Activated CD8-positive, alpha-beta T cell treated with anti-CD3 and anti-CD28 coated beads for 36 hours (primary cell): ENCODE measurements around the gene RRH. TPM values are rescaled to one million over a fixed set of nuclear protein-coding genes. Genes with fewer than 3 reads are reported as not detected.

Experiments used
- ATAC-seq: fragments of 200-7000 bp; cut with Tn5 transposase; one replicate; pipeline ENCODE4 v1.10.0; 2021; ENCODE audit warnings: mild to moderate bottlenecking, moderate library complexity
- CTCF ChIA-PET: fragments of 350-600 bp; sonication (Branson Sonifier 250); formaldehyde crosslinking; loops from one replicate; lab custom pipeline; 2021; ENCODE audit warnings: antibody characterized with exemption; lab: Charles Lee
- POLR2A ChIA-PET: fragments of 350-600 bp; sonication (Branson Sonifier 250); formaldehyde crosslinking; loops from one replicate; lab custom pipeline; 2021; ENCODE audit warnings: antibody characterized with exemption; lab: Charles Lee
- DNase-seq: peaks from one replicate; pipeline ENCODE4 v3.0.0-alpha.2; 2020
- H3K27ac Mint-ChIP-seq: one replicate; pipeline ENCODE4 v1.8.0; 2021; ENCODE audit warnings: mild to moderate bottlenecking, mixed read lengths
- H3K27me3 Mint-ChIP-seq: one replicate; pipeline ENCODE4 v1.8.0; 2021; ENCODE audit warnings: mixed read lengths
- H3K36me3 Mint-ChIP-seq: one replicate; pipeline ENCODE4 v1.8.0; 2021; ENCODE audit warnings: low read depth, mixed read lengths
- H3K4me1 Mint-ChIP-seq: one replicate; pipeline ENCODE4 v1.8.0; 2021; ENCODE audit warnings: low read depth, mixed read lengths
- H3K4me3 Mint-ChIP-seq: one replicate; pipeline ENCODE4 v1.8.0; 2021; ENCODE audit warnings: mild to moderate bottlenecking, moderate library complexity, mixed read lengths
- H3K9me3 Mint-ChIP-seq: one replicate; pipeline ENCODE4 v1.8.0; 2021; ENCODE audit warnings: mixed read lengths
- intact Hi-C: fragments of 100-400 bp; cut with micrococcal nuclease; formaldehyde crosslinking; loops from one replicate; pipeline ENCODE4 v1.10.0; 2022
- total RNA-seq, 2 experiments: library from RNA; stranded (reverse); gene quantifications; one replicate each; pipeline ENCODE4 v1.2.3, GENCODE V29; 2021
- TF ChIP-seq, protein P1 (sequence below): fragments of 200-600 bp; IDR thresholded peaks from one replicate; pipeline ENCODE4 v1.8.0; 2022; ENCODE audit warnings: antibody characterized with exemption, mild to moderate bottlenecking

RRH gene
- total RNA-seq, 2 experiments from 2014 or later: not detected

GRCh38 chr4:109810552-109811387 is 17.0 kb upstream of the RRH start:
- peaks cover 4% of the 10 kb centered on the region for H3K4me1 Mint-ChIP-seq
- CTCF ChIA-PET: no interaction called here

GRCh38 chr4:109811707-109812106 is 16.1 kb upstream of the RRH start:
- no peak for ATAC-seq
- Mint-ChIP-seq H3K36me3 (peaks cover 12% of the 10 kb centered on the region), H3K27ac (no peak overlapping the region), H3K27me3 (no peaks in the 10 kb centered on the region), H3K4me3 (no peak overlapping the region), H3K9me3 (no peaks in the 10 kb centered on the region), H3K4me1 (peaks cover 9% of the 10 kb centered on the region)
- POLR2A ChIA-PET: no interaction called here
- intact Hi-C loops: no loop called here
- no peak for DNase-seq
- CTCF ChIA-PET: no interaction called here
- TF ChIP-seq, protein P1, sequence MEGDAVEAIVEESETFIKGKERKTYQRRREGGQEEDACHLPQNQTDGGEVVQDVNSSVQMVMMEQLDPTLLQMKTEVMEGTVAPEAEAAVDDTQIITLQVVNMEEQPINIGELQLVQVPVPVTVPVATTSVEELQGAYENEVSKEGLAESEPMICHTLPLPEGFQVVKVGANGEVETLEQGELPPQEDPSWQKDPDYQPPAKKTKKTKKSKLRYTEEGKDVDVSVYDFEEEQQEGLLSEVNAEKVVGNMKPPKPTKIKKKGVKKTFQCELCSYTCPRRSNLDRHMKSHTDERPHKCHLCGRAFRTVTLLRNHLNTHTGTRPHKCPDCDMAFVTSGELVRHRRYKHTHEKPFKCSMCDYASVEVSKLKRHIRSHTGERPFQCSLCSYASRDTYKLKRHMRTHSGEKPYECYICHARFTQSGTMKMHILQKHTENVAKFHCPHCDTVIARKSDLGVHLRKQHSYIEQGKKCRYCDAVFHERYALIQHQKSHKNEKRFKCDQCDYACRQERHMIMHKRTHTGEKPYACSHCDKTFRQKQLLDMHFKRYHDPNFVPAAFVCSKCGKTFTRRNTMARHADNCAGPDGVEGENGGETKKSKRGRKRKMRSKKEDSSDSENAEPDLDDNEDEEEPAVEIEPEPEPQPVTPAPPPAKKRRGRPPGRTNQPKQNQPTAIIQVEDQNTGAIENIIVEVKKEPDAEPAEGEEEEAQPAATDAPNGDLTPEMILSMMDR: no peak

More at GRCh38 chr4:109810552-109811387, 17.0 kb upstream of the RRH start:
- Mint-ChIP-seq H3K9me3 (no peaks in the 10 kb centered on the region), H3K4me3 (no peak overlapping the region), H3K36me3 (peaks cover 4% of the 10 kb centered on the region), H3K27ac (no peak overlapping the region), H3K27me3 (no peaks in the 10 kb centered on the region)
- ATAC-seq (no peak), DNase-seq (no peak)
- intact Hi-C loops: no loop called here
- POLR2A ChIA-PET: interaction anchor here (0.7 kb wide), 1 partner anchor 39 kb away, joined by 3 read pairs; no protein-coding TSS in a partner anchor
- TF ChIP-seq, protein P1: no peak

GRCh38 chr4:109815151-109816081 is 12.4 kb upstream of the RRH start, which contains the start of gene GAR1:
GAR1 (plus strand) TSS chr4:109815762; CDS start chr4:109816165, 403 bp downstream.
- Mint-ChIP-seq H3K27me3 (no peaks in the 10 kb centered on the region), H3K4me1 (peaks cover 44% of the 10 kb centered on the region)
- CTCF ChIA-PET: interaction anchor here (0.8 to 2.5 kb wide), 6 partner anchors 9 to 382 kb away, joined by 3 to 17 read pairs (median 4); partner anchors contain the start of genes CASP6, RRH and SEC24B

DNA sequence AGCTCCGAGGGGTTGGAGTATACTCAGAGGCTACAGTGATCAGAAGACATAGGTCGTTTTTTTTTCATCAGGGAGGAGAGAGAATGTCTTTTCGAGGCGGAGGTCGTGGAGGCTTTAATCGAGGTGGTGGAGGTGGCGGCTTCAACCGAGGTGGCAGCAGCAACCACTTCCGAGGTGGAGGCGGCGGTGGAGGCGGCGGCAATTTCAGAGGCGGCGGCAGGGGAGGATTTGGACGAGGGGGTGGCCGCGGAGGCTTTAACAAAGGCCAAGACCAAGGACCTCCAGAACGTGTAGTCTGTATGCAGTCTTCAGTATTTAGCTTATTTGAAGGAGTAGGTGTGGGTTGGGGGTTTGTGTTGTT is 11.7 kb upstream of the RRH start:
- POLR2A ChIA-PET: interaction anchor here (0.6 to 1.2 kb wide), 2 partner anchors 85 to 105 kb away, joined by 3 read pairs; no protein-coding TSS in a partner anchor
- H3K4me3 Mint-ChIP-seq: peak overlapping the region; percentile 95
- no peaks in the 10 kb centered on the region for H3K27me3 Mint-ChIP-seq
- TF ChIP-seq, protein P1: no peak
- intact Hi-C loops: loop anchor here (5.0 kb wide), 1 partner anchor 394 kb away; no protein-coding TSS in a partner anchor
- ATAC-seq (peak; percentile 2), DNase-seq (peak; percentile 67)
- H3K36me3 Mint-ChIP-seq: peaks cover 48% of the 10 kb centered on the region
- CTCF ChIA-PET: interaction anchor here (1.1 to 2.5 kb wide), 5 partner anchors 9 to 383 kb away, joined by 3 to 17 read pairs (median 8); partner anchors contain the start of genes CASP6, RRH and SEC24B
- peak overlapping the region; percentile 98 for H3K27ac Mint-ChIP-seq
- H3K9me3 Mint-ChIP-seq: no peaks in the 10 kb centered on the region
- peaks cover 50% of the 10 kb centered on the region for H3K4me1 Mint-ChIP-seq

More at GRCh38 chr4:109815151-109816081, 12.4 kb upstream of the RRH start, which contains the start of gene GAR1:
- POLR2A ChIA-PET: interaction anchor here (0.6 to 1.2 kb wide), 2 partner anchors 20 to 104 kb away, joined by 3 read pairs; no protein-coding TSS in a partner anchor
- Mint-ChIP-seq H3K4me3 (peak within 1 kb of the TSS; percentile 95), H3K9me3 (no peaks in the 10 kb centered on the region), H3K27ac (peak within 1 kb of the TSS; percentile 98), H3K36me3 (peaks cover 43% of the 10 kb centered on the region)
- peak; percentile 94 for DNase-seq
- intact Hi-C loops: loop anchor here (5.0 kb wide), 1 partner anchor 393 kb away; no protein-coding TSS in a partner anchor
- peak; percentile 95 for ATAC-seq
- TF ChIP-seq, protein P1: no peak
